ENCODE results near the gene NDUFS4.
"Not testable (repeated sequence)": the region's sequence is repeated elsewhere in the genome, so short reads cannot be mapped to it uniquely, and the experiment has no call there.

NDUFS4 gene

GRCh38 chr5:53594419-53594818, 34.0 kb downstream of the NDUFS4 start:
- H3K4me3 Mint-ChIP-seq = no peak overlapping the region
- H3K9me3 Mint-ChIP-seq = peaks cover under 1% of the 10 kb centered on the region
- no peak overlapping the region for H3K27ac Mint-ChIP-seq
- no peak for DNase-seq
- peaks cover 19% of the 10 kb centered on the region for H3K36me3 Mint-ChIP-seq (ENCODE audit: low read depth)
- H3K27me3 Mint-ChIP-seq = no peaks in the 10 kb centered on the region
- H3K4me1 Mint-ChIP-seq (ENCODE audit: low read depth) = peaks cover 54% of the 10 kb centered on the region

DNA sequence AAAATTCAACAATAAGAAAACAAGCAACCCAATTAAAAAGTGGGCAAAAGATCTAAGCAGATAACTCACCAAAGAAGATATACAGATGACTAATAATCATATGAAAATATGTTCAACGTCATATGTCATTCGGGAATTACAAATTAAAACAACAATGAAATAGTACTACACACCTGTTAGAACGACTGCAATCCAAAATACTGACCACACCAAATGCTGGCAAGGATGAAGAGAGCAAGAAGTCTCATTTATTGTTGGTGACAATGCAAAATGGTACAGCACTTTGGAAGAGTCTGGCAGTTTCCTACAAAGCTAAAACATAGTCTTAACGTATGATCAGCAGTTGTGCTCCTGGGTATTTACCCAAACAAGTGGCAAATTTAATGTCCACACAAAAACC, 37.5 kb downstream of the NDUFS4 start:
- peaks cover 22% of the 10 kb centered on the region for H3K36me3 Mint-ChIP-seq (ENCODE audit: low read depth)
- no peak overlapping the region for H3K27ac Mint-ChIP-seq
- no peak overlapping the region for H3K4me3 Mint-ChIP-seq
- no peak for DNase-seq
- H3K4me1 Mint-ChIP-seq (ENCODE audit: low read depth) = peaks cover 29% of the 10 kb centered on the region
- H3K27me3 Mint-ChIP-seq = no peaks in the 10 kb centered on the region
- peaks cover 3% of the 10 kb centered on the region for H3K9me3 Mint-ChIP-seq

- no peak for DNase-seq
- Mint-ChIP-seq H3K9me3 (peaks cover 3% of the 10 kb centered on the region), H3K27ac (no peak overlapping the region), H3K4me3 (no peak overlapping the region), H3K4me1 (ENCODE audit: low read depth) (peaks cover 12% of the 10 kb centered on the region), H3K27me3 (no peaks in the 10 kb centered on the region), H3K36me3 (ENCODE audit: low read depth) (peaks cover 51% of the 10 kb centered on the region)
Observed at GRCh38 chr5:53601570-53601969, 41.1 kb downstream of the NDUFS4 start.

GRCh38 chr5:53603009-53603687, 42.7 kb downstream of the NDUFS4 start:
- Mint-ChIP-seq H3K36me3 (ENCODE audit: low read depth) (peaks cover 49% of the 10 kb centered on the region), H3K27me3 (no peaks in the 10 kb centered on the region), H3K4me1 (ENCODE audit: low read depth) (peaks cover 8% of the 10 kb centered on the region), H3K27ac (no peak overlapping the region), H3K4me3 (no peak overlapping the region), H3K9me3 (peaks cover 3% of the 10 kb centered on the region)
- no peak for DNase-seq

DNA sequence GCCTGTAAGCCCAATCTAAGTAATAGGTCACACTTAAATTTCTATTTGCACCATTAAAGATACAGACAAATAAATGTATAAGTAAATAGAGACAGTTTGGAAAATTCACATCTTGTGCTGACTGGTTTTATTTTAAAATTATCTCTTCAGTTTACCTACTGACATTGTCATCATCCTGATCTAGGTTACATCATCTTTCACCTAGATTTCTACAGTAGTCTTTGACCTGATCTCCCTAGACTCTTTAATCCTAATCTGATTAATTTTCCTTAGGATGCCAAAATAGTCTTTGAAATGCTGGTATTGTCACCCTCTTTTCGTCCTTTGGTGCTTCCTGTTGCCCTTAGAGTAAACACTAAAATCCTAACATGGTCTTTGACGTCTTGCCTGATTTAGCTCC, 43.9 kb downstream of the NDUFS4 start:
- H3K4me3 Mint-ChIP-seq = no peak overlapping the region
- H3K27ac Mint-ChIP-seq = no peak overlapping the region
- H3K36me3 Mint-ChIP-seq (ENCODE audit: low read depth) = peaks cover 55% of the 10 kb centered on the region
- H3K9me3 Mint-ChIP-seq = peaks cover 3% of the 10 kb centered on the region
- no peaks in the 10 kb centered on the region for H3K27me3 Mint-ChIP-seq
- DNase-seq = no peak
- peaks cover 14% of the 10 kb centered on the region for H3K4me1 Mint-ChIP-seq (ENCODE audit: low read depth)

DNA sequence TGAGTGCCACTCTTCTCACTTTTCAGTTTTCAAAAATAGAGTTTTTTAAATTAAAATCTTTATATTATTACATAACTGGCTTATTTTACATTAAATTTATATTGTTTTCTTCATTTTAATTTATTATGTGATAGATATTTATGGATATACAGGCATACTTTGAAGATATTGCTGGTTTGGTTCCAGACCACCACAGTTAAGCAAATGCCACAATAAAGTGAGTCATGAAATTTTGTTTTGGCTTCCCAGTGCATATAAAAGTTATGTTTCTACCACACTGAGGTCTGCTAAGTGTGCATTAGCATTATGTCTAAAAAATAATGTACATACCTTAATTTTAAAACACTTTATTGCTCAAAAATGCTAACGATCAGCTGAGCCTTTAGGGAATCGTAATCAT, 47.4 kb downstream of the NDUFS4 start:
- Mint-ChIP-seq H3K9me3 (no peaks in the 10 kb centered on the region), H3K36me3 (ENCODE audit: low read depth) (peaks cover 74% of the 10 kb centered on the region), H3K4me1 (ENCODE audit: low read depth) (peaks cover 24% of the 10 kb centered on the region), H3K27ac (no peak overlapping the region), H3K4me3 (no peak overlapping the region), H3K27me3 (no peaks in the 10 kb centered on the region)
- no peak for DNase-seq

GRCh38 chr5:53608897-53609296, 48.5 kb downstream of the NDUFS4 start:
- not testable (repeated sequence) for H3K27me3 Mint-ChIP-seq, H3K27ac Mint-ChIP-seq, H3K9me3 Mint-ChIP-seq, H3K4me3 Mint-ChIP-seq, DNase-seq
- peaks cover 75% of the 10 kb centered on the region for H3K36me3 Mint-ChIP-seq (ENCODE audit: low read depth)
- H3K4me1 Mint-ChIP-seq (ENCODE audit: low read depth) = peaks cover 30% of the 10 kb centered on the region

- Mint-ChIP-seq H3K27me3 (no peaks in the 10 kb centered on the region), H3K4me3 (no peak overlapping the region), H3K36me3 (ENCODE audit: low read depth) (peaks cover 47% of the 10 kb centered on the region), H3K9me3 (no peaks in the 10 kb centered on the region), H3K4me1 (ENCODE audit: low read depth) (peaks cover 27% of the 10 kb centered on the region), H3K27ac (no peak overlapping the region)
- DNase-seq = no peak
Observed at GRCh38 chr5:53613061-53613460, 52.6 kb downstream of the NDUFS4 start.

GRCh38 chr5:53613536-53613935, 53.1 kb downstream of the NDUFS4 start:
- no peaks in the 10 kb centered on the region for H3K9me3 Mint-ChIP-seq
- H3K4me1 Mint-ChIP-seq (ENCODE audit: low read depth) = peaks cover 27% of the 10 kb centered on the region
- H3K4me3 Mint-ChIP-seq = no peak overlapping the region
- no peak for DNase-seq
- H3K27me3 Mint-ChIP-seq = no peaks in the 10 kb centered on the region
- peaks cover 48% of the 10 kb centered on the region for H3K36me3 Mint-ChIP-seq (ENCODE audit: low read depth)
- no peak overlapping the region for H3K27ac Mint-ChIP-seq

DNA sequence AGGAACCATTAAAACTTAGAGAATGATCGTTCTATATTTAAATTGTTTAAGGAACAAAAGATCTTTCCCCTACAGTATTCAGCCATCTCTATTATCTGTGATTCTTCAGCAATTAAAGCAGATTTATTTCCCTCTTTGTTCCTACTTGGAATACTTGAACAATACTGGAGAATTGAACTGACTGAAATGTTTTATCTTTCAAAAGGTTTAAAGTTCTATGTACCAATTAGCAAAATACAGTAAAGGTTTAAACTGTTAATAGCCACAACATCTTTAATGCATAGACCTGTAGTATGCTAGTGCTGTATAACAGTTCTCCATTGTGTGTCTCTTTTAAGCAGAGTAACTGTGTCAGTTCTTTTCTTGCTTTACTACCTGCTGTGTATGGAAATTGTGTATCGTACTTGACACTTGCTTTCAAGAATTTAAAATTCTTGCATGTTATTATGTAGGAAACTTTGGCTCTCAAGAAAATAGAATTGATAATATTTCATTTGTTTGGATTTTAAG, 54.0 kb downstream of the NDUFS4 start:
- peaks cover 21% of the 10 kb centered on the region for H3K4me1 Mint-ChIP-seq (ENCODE audit: low read depth)

DNA sequence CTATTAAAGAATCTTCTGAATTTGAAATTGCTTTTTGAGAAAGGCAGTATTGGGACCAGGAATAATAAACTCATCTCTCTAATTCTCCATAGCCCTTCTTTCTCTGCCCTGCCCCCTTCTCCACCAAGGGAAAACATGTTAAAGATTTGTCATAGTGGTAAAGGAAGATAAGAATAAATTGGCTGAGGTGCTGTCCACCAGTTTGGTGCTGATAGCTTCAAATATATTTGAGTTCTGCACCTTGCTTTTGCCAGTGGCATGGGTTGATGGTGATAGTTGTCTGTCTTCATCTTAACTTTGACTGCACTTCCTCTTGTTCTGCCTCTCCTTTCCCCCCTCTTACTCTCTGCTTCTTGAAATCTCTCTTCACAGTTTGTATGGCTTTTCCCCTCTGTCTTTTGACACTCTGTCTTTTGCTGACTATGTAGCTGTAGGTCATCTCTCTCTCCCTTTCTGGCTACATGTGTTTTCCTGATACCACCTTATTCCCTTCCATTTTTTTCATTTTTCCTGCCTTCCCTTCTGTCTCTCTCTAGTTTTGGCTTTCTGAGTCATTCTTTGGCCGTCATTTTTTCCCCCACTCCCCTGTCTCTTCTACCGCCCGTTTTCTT, 56.6 kb downstream of the NDUFS4 start:
- no peak for DNase-seq
- peaks cover 9% of the 10 kb centered on the region for H3K4me1 Mint-ChIP-seq (ENCODE audit: low read depth)
- H3K9me3 Mint-ChIP-seq = peaks cover 3% of the 10 kb centered on the region
- H3K36me3 Mint-ChIP-seq (ENCODE audit: low read depth) = peaks cover 32% of the 10 kb centered on the region
- H3K27me3 Mint-ChIP-seq = no peaks in the 10 kb centered on the region
- H3K27ac Mint-ChIP-seq = no peak overlapping the region
- no peak overlapping the region for H3K4me3 Mint-ChIP-seq

More for the DNA sequence above, 54.0 kb downstream of the NDUFS4 start:
- no peak for DNase-seq
- H3K9me3 Mint-ChIP-seq = no peaks in the 10 kb centered on the region
- no peaks in the 10 kb centered on the region for H3K27me3 Mint-ChIP-seq
- no peak overlapping the region for H3K27ac Mint-ChIP-seq
- no peak overlapping the region for H3K4me3 Mint-ChIP-seq
- peaks cover 39% of the 10 kb centered on the region for H3K36me3 Mint-ChIP-seq (ENCODE audit: low read depth)

GRCh38 chr5:53631251-53631650, 70.8 kb downstream of the NDUFS4 start:
- Mint-ChIP-seq H3K9me3 (peaks cover 2% of the 10 kb centered on the region), H3K27ac (no peak overlapping the region), H3K27me3 (no peaks in the 10 kb centered on the region), H3K4me3 (no peak overlapping the region), H3K36me3 (ENCODE audit: low read depth) (peaks cover 65% of the 10 kb centered on the region), H3K4me1 (ENCODE audit: low read depth) (peaks cover 36% of the 10 kb centered on the region)
- DNase-seq = no peak

GRCh38 chr5:53642061-53642460, 81.6 kb downstream of the NDUFS4 start:
- no peak for DNase-seq
- Mint-ChIP-seq H3K27me3 (no peaks in the 10 kb centered on the region), H3K27ac (no peak overlapping the region), H3K4me3 (no peak overlapping the region), H3K36me3 (ENCODE audit: low read depth) (peaks cover 60% of the 10 kb centered on the region), H3K9me3 (no peaks in the 10 kb centered on the region), H3K4me1 (ENCODE audit: low read depth) (peaks cover 6% of the 10 kb centered on the region)

DNA sequence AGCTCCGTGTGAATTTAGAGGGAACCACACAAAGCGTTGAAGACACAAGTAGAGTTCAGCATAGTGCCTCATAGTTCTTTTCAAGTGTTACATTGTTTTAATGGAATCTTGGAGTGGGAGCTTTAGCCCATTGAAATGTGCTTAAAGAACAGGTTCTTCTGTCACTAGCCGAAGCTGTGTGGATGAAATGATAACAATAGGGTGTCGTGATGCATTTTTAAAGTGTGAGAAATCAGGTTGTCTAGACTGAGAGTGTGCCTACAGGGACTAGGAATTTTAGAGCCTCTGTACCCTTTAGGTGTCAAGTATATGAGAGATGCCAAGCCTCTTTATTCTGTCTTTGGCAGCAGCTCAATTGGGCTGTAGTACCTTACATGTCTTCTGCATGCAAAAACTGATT, 83.0 kb downstream of the NDUFS4 start:
- Mint-ChIP-seq H3K36me3 (ENCODE audit: low read depth) (peaks cover 65% of the 10 kb centered on the region), H3K9me3 (no peaks in the 10 kb centered on the region), H3K4me1 (ENCODE audit: low read depth) (peaks cover 6% of the 10 kb centered on the region), H3K4me3 (no peak overlapping the region), H3K27ac (no peak overlapping the region), H3K27me3 (no peaks in the 10 kb centered on the region)
- no peak for DNase-seq

GRCh38 chr5:53645078-53645477, 84.6 kb downstream of the NDUFS4 start:
- Mint-ChIP-seq H3K36me3 (ENCODE audit: low read depth) (peaks cover 70% of the 10 kb centered on the region), H3K9me3 (peaks cover 3% of the 10 kb centered on the region)

More at GRCh38 chr5:53645078-53645477, 84.6 kb downstream of the NDUFS4 start:
- no peak overlapping the region for H3K27ac Mint-ChIP-seq
- no peak overlapping the region for H3K4me3 Mint-ChIP-seq
- no peaks in the 10 kb centered on the region for H3K27me3 Mint-ChIP-seq
- DNase-seq = no peak
- peaks cover 6% of the 10 kb centered on the region for H3K4me1 Mint-ChIP-seq (ENCODE audit: low read depth)

Measured in activated T-cell treated with anti-CD3 and anti-CD28 coated beads, Interleukin-2, amount 50 U/mL, for 24 hours (primary cell).